ENCODE measurements around the gene GUCY1A1. TPM values are rescaled to one million over a fixed set of nuclear protein-coding genes. Genes with fewer than 3 reads are reported as not detected.
A peak's percentile ranks its signal among the peaks of the same experiment; 100 is the strongest.

The GUCY1A1 gene
- total and polyA plus RNA-seq, 2 of the 4 experiments (the other 2 are of a cell fraction), result 0.19 to 0.54 TPM

DNA sequence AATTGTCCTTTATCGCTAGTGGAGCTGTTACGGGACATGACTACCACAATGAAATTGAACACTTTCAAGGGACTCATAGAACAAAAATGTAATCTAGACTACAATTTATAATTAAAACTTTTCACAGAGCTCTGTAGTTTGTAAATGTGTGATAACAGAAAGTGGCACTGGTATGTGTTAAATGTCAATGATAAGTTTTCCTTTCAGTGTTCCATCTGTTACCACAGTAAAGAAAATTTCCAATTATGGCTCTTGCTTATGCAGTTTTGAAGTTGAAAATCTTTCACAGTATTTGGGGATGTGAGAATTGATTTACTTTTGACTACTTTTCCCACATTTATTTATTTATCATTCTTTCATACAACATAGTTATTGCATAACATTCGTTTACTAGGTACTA, 40.1 kb upstream of the GUCY1A1 start:
- no peak overlapping the region for H4K8ac ChIP-seq (ENCODE audit: low read depth in 2 of 2, low read length in 2 of 2)
- H3K18ac ChIP-seq (ENCODE audit: low read depth, low read length), result peak overlapping the region; percentile 46; the same call in 1 of the 2 replicates
- H3K4ac ChIP-seq (ENCODE audit: low read depth, low read length), result no peak overlapping the region
- H3K27me3 ChIP-seq (ENCODE audit: control insufficient read depth, insufficient read depth, low read length), result no peaks in the 10 kb centered on the region
- H2BK20ac ChIP-seq (ENCODE audit: low read depth, low read length), result no peak overlapping the region
- no peak overlapping the region for H2BK5ac ChIP-seq (ENCODE audit: low read depth, low read length, poor library complexity, severe bottlenecking)
- H3K23ac ChIP-seq (ENCODE audit: low read depth, low read length), result no peak overlapping the region
- H3K4me1 ChIP-seq (ENCODE audit: control insufficient read depth, insufficient read depth, low read length), result peaks cover 15% of the 10 kb centered on the region
- no CpG with 5 or more reads among the region's 3 CpGs for WGBS, 2 experiments (ENCODE audit: extremely low coverage in 2 of 2, insufficient read length in 1 of 2)
- ChIA-PET POLR2A (ENCODE audit: unreplicated experiment) (no interaction called here), CTCF (interaction anchor here (1.1 kb wide), 1 partner anchor 34 kb away, joined by 3 read pairs; no protein-coding TSS in a partner anchor)
- no peak overlapping the region for H3K14ac ChIP-seq (replicated peaks; ENCODE audit: low read depth, low read length)
- no peak overlapping the region for H3K27ac ChIP-seq (ENCODE audit: insufficient read depth, low read length)
- no peak overlapping the region for H3K4me2 ChIP-seq (ENCODE audit: low read depth, low read length)
- intact Hi-C loops (cut with micrococcal nuclease) (no loop called here), in situ Hi-C loops (cut with MboI; ENCODE audit: low sequenced_read_pairs) (no loop called here), dilution Hi-C loops (cut with HindIII; ENCODE audit: low sequenced_read_pairs, unreplicated experiment) (no loop called here)
- BruUV-seq (replicated peaks), result no TSS peak
- no peak overlapping the region for H4K5ac ChIP-seq (ENCODE audit: low read depth, low read length)
- H3K4me3 ChIP-seq (ENCODE audit: insufficient read depth, low read depth, low read length), result no peak overlapping the region
- H4K20me1 ChIP-seq (ENCODE audit: insufficient read depth, low read length), result no peaks in the 10 kb centered on the region; the same call in 1 of the 2 replicates
- H3K9me1 ChIP-seq (ENCODE audit: insufficient read depth, low read length), result peaks cover 7% of the 10 kb centered on the region; the same call in 1 of the 2 replicates
- no peak for DNase-seq
- H3K9ac ChIP-seq (ENCODE audit: low read depth, low read length), result no peak overlapping the region
- H3K9me3 ChIP-seq (ENCODE audit: control insufficient read depth, insufficient read depth, low read length), result no peaks in the 10 kb centered on the region
- no peak overlapping the region for H3K56ac ChIP-seq (ENCODE audit: extremely low read depth, insufficient read depth, low read length)
- no peak overlapping the region for H2AFZ ChIP-seq (replicated peaks; ENCODE audit: low read length, poor library complexity)
- TF ChIP-seq POLR2A (IDR thresholded peaks at IDR 0.05; ENCODE audit: low read depth, low read length) (no peak), BHLHE40 (IDR thresholded peaks at IDR 0.05; ENCODE audit: low read depth, low read length) (no peak), NFE2L2 (IDR thresholded peaks at IDR 0.05; ENCODE audit: low read depth, low read length) (no peak), CHD1 (IDR thresholded peaks at IDR 0.05; ENCODE audit: low read depth, low read length) (no peak), CEBPB (IDR thresholded peaks at IDR 0.05; ENCODE audit: low read depth, low read length) (0 out of 2 replicates have a peak, but pooled peaks have one; percentile 31), MAZ (IDR thresholded peaks at IDR 0.05; ENCODE audit: borderline replicate concordance, low read depth, low read length) (no peak), FOS (IDR thresholded peaks at IDR 0.05; ENCODE audit: low read depth, low read length) (no peak)
- TF ChIP-seq, protein P1, sequence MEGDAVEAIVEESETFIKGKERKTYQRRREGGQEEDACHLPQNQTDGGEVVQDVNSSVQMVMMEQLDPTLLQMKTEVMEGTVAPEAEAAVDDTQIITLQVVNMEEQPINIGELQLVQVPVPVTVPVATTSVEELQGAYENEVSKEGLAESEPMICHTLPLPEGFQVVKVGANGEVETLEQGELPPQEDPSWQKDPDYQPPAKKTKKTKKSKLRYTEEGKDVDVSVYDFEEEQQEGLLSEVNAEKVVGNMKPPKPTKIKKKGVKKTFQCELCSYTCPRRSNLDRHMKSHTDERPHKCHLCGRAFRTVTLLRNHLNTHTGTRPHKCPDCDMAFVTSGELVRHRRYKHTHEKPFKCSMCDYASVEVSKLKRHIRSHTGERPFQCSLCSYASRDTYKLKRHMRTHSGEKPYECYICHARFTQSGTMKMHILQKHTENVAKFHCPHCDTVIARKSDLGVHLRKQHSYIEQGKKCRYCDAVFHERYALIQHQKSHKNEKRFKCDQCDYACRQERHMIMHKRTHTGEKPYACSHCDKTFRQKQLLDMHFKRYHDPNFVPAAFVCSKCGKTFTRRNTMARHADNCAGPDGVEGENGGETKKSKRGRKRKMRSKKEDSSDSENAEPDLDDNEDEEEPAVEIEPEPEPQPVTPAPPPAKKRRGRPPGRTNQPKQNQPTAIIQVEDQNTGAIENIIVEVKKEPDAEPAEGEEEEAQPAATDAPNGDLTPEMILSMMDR (conservative IDR thresholded peaks at IDR 0.05; ENCODE audit: low read depth, low read length), result no peak
- H4K91ac ChIP-seq (ENCODE audit: insufficient read depth, low read depth, low read length), result no peak overlapping the region
- no peak overlapping the region for H2AK5ac ChIP-seq (ENCODE audit: low read depth, low read length)
- no peak overlapping the region for H2AK9ac ChIP-seq (replicated peaks; ENCODE audit: low read depth, low read length, poor library complexity)
- no peak overlapping the region for H2BK120ac ChIP-seq (ENCODE audit: low read depth, low read length)
- no peak overlapping the region; the same call in 2 of the 3 replicates for H2BK15ac ChIP-seq (ENCODE audit: low read depth, low read length)
- no peaks in the 10 kb centered on the region for H3K79me1 ChIP-seq (ENCODE audit: low read depth in 1 of 2, low read length in 2 of 2)
- H3K36me3 ChIP-seq (ENCODE audit: control insufficient read depth, insufficient read depth, low read length), result no peaks in the 10 kb centered on the region
- ATAC-seq (ENCODE audit: low read depth), result no peak
